CD4-positive, alpha-beta T cell treated with Interleukin-1 beta for 1 hour (primary cell): ENCODE data around the gene HUNK.
"Not testable (repeated sequence)": the region's sequence is repeated elsewhere in the genome, so short reads cannot be mapped to it uniquely, and the experiment has no call there.

ENCODE experiments used
- DNase-seq, 2 donors: peaks; one replicate each; pipeline ENCODE4 v3.0.0-alpha.2; 2020 to 2022

Gene HUNK

DNA sequence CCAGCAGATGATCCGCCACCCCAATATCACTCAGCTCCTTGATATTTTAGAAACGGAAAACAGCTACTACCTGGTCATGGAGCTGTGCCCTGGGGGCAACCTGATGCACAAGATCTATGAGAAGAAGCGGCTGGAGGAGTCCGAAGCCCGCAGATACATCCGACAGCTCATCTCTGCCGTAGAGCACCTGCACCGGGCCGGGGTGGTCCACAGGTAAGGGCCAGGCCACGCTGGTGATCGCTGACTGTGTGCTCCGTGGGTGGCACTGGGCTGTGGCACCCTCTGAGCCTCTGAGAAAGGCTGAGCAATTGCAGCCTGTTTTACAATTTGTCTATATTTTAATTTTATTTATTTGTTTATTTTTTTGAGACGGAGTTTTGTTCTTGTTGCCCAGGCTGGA, 51.7 kb downstream of the HUNK start:
- no peak for DNase-seq

DNA sequence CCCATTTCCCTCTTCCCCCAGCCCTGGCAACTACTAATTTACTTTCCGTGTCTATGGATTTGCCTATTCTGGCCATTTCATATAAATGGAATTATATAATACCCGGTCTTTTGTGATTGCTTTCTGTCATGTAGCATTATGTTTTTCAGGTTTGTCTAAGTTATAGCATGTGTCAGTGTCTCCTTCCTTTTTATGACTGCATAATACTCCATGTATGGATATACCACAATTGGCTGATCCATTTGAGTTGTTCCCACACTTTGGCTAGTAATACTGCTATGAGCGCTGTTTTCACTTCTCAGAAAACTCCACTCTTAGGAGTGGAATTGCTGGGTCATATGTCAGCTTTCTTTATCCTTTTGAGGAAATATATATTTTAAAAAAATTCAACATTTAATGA, 53.7 kb downstream of the HUNK start:
- DNase-seq: no peak

DNA sequence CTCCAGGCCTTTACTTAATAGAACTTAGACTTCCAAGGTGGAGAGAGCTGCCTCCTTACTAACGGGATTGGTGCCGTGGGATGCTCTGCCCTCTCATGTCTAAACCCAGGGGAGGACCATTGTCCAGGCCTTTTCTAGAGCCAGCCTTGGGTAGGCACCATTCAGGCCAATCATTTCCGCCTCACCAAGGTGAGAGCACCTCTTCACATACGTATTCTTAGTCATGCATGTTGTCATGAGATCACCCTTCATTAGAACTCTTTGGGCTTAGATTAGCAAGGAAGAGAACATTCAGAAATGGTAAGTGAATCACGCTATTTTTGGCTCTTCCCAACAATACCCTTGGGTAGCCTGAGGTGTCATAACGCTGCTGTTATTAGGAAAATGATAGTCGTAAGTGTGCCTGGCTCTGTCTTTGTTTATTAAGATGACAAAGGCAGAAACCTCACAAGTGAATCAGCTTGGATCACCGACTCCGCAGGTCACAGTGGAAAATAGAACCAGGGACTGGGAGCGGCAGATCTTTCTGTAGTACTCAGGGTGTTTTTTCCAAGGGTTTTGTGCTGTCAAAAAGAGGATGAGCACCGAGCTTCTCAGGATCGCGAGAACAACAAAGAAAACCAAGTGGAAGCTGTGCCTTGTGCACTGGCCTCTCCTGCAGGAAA, 55.0 kb downstream of the HUNK start:
- DNase-seq: no peak

DNA sequence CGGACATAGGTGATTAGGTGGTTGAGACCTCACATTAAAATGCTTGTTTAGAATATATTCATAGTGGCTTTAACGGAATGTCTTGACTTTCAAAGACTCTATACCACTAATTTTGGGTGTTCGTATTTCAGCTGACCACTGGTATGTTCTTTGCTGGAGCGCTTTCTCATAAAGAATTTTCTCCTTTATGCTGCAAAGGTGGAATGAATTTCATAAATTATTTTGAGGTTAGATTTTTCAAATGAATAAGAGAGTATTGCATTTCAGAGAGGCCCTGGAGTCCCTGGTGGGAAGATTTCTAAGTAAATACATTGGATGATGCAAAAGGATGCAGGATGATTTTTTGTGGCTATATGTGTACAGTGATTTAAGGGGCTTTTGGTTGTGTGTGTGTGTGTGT, 55.8 kb downstream of the HUNK start:
- no peak for DNase-seq

DNA sequence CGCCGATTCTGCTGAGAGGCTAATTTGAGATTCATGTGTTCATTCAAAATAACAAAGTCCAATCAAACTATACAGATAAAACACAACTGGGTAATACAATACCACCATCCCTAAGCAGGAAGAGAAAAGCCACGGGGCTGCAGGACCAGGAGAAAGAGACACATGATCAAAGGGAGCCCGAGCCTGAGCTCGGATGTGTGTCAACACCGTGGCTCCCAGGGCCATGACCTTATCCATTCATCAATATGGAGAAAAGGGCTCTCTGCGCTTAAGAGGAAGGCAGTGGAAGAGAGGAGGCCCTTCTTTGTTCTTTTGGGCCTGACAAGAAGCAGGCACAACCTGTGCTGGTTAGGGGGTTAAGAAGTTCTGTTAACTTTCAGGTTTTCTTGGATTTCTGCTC, 56.7 kb downstream of the HUNK start:
- no peak for DNase-seq

DNA sequence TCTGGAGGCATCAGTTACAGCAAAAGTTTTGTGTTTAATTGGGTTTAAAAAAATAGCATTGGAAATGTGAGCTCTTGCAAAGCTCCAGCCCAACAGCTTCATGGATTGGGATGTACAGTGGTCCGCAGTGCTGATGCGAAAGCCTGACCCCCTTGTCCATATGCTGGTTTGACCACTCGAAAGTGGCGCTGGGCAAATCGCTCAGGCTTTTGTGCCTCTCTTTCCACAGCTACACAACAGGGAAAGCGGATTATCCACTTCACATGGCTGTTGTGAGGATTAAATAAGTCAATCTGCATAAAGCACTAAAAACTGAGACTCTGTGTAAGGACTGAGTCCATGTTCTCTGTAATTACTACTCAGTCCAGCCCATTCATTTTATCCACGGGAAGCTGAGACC, 57.2 kb downstream of the HUNK start:
- no peak for DNase-seq

DNA sequence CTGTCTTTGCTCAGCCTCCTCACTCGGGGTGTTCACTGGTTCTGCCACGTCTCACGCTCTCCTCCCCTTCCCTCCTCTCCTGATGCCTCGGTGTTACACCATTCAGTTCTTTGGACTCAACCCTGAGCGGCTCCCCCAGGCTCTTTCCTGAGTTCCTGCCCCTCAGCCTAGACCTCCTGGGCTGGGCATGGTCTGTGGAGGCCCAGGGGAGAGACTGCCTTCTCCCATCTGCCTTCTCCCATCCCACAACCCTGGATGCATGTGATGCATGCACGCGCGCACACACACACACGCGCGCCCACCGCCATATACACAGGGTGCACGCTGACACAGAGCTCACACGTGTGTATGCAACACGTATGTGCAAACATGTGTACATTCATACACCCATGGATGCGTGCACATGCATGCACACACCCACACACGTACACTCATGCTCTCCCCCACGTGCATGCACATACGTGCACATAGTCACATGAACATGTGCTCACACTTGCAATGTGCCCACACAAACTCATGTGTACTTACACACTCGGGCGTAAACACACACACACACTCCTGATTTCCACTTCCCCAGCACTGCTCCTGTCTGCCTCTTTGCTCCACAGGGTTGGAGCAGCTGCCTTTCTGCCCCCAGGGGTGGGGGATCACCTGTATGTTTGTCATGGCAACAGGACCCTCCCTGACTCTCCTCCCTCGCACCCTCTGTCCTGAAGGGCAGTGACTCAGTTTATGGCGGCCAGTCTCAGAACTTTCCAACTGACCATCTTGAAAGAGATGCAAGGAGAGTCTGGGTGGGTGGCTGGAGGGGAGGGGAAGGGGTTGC, 59.0 kb downstream of the HUNK start:
- DNase-seq: no peak

DNA sequence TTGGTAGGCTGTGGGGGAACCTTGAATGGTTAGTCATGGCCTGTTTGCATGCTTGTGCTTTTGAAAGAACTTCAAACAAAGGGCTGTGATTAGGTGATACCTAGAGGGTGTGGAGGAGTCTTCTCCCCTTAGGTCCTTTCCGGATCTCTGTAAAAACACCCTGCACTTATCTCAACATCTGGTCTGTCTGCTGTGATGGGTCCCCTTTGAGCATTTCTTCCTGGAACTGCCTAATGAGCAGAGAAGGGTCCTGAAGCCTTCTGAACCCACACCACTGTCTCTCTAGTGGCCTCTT, 59.6 kb downstream of the HUNK start:
- DNase-seq: no peak

DNA sequence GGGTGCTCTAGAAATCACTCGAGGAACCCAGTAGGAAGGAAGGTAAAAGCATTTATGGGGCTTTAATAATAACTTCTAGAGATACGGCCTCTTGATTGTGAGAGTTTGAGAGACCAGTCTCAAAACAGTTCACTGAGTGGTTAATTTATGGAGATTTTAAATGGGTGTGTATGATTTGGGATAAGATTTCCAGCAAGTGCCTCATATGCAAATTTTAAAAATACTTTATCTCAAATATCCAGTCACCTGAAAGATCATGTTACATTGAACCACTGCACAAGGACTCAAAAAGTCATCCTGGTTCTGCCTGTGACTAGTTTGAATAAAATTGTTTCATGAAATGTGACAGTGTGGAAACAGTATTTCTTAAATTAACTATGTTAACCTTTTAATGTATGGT, 64.5 kb downstream of the HUNK start:
- no peak for DNase-seq

DNA sequence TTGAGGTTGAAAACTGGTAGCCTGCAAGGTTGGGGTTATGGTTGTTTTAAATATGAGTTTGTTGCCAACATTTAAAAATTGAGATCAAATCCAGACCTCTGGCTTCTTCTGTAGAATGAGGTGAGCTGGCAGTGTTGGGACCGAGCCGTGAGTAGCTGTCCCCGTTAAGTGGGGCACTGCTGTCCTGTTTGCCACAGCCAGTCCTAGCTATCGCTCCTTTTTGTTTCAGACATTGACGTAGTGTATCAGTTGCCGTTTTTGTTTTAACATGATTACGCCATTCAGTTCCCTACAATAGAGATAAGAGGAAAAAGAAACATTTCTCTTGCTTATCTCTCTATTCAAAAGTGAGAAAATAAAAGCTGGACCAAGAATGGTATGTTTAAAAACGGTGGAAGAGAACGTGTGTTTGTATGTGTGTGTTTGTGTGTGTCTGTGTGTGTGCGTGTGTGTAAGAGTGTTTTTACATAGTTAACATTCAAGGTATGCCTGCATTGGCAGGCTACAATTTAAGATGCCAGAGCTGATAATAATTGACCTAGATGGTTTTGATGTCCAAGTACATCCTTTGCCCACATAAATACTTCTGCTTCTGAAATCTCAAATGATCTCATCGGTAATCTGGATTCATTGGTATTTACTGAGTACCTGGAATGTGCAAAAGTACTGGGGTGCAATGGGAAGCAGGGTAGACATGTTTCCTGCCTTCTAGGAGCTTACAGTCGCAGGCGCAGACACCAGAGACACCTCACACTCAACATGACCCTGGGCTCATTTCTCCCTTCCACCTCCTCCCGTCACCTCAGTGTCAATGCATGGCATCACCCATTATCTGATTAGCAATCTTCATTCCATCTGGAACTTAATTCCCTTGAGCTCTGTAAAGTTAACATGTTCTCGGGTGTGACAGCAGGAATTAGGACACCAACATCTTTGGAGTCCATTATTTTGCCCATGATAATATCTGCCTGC, 65.8 kb downstream of the HUNK start:
- no peak for DNase-seq

DNA sequence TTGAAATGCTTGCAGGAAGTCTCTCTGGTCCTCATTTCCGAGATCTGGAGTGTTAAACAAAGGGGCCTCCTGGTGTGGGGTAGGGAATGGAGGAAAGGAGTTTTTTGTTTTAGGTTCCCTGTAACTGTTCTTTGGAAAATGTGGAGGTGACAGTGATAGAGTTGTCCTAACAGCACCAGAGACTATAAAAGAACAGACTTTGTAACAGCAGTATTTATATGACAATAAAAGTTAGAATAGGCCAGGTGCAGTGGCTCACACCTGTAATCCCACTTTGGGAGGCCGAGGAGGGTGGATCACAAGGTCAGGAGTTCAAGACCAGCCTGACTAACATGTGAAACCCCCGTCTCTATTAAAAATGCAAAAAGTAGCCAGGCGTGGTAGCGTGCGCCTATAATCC, 68.9 kb downstream of the HUNK start:
- DNase-seq: no peak

DNA sequence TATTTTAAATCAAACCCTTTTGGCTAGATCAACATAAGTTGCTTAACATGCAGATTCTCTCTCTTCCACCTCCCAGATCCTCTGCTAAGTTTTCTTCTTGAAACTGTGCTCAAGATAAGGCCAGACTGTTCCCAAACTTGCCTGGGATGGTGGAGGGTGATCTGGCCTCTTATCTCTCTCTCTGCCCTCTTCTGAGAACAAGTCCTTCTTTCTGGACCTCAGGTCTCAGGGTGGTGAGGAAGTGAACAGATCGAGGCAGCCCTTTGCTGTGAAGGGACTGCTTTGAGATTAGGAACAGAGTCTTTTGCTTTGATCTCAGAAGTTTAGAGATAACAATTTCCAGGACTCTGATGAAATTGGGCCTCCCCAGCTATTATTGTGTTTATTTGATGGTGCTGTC, 70.7 kb downstream of the HUNK start:
- DNase-seq: no peak

DNA sequence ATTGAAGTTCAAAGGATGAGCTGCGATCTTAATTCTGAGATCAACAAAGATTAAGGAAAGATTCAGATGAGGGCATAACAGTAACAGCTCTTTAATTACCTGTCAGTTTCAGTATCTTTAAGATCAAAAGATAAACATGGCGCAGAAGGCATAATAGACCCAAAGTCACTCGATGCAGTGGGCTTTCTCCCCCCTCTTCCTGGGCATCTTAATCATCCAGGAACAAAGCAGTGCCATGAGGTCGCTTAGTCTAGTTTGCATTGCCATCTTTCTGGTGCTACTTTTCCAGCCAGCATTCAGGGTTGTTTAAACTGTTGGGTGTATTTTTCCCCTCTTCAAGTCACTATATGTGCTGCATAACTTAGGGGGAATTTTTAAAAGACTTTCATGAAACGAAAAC, 72.3 kb downstream of the HUNK start:
- no peak for DNase-seq

DNA sequence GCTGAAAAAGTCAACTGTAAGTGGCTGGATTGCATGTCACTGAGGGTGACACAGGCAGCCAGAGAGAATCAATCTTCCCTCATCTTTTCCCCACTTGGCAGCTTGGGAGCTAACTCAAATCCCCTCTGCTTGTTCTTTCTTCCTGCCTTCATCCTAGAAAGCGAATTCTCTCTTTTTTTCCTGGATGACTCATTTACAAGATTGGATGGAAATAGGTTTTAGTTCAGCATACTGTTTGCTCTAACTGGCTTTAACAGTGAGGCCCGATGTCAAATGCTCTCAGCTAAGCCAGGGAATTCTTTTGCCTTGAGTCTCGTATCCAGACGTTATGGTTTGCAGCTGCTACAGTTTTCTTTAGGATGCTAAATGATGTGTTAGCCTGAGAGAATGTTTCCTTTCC, 72.7 kb downstream of the HUNK start:
- DNase-seq: no peak

DNA sequence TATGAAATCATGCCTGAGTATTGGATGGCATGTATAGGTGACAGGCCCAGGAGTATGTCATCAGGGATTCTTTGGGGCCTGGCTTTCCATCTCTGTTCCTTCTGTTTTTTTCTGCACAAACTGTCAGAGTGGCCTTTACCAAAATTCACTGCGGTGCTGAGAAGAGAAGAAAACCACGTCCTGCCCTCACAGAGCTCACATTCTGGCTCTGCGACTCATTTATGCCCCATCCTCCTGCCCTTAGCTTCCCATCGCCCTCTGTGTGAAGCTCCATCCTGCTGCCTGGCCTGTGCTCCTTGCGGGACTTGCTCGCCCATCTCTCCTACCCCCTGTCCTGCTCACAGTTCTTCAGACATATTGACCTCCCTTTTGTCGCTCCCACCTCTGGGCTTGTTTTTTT, 73.4 kb downstream of the HUNK start:
- no peak for DNase-seq

DNA sequence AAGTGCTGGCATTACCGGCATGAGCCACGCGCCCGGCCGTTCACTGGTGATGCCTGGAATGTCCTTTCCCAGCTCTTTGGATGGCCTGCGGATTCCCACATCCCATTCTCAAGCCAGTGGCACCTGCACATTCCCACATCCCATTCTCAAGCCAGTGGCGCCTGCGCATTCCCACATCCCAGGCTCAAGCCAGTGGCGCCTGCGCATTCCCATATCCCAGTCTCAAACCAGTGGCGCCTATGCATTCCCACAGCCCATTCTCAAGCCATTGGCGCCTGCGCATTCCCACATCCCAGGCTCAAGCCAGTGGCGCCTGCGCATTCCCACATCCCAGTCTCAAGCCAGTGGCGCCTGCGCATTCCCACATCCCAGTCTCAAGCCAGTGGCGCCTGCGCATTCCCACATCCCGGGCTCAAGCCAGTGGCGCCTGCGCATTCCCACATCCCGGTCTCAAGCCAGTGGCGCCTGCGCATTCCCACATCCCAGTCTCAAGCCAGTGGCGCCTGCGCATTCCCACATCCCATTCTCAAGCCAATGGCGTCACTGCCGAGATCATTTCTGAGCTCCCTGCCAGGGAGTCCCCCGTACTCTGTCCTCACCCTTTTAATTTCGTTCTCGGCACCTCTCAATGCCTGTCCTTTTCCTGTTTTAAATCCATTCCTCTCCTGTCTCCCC, 74.2 kb downstream of the HUNK start:
- DNase-seq: not testable (repeated sequence)

DNA sequence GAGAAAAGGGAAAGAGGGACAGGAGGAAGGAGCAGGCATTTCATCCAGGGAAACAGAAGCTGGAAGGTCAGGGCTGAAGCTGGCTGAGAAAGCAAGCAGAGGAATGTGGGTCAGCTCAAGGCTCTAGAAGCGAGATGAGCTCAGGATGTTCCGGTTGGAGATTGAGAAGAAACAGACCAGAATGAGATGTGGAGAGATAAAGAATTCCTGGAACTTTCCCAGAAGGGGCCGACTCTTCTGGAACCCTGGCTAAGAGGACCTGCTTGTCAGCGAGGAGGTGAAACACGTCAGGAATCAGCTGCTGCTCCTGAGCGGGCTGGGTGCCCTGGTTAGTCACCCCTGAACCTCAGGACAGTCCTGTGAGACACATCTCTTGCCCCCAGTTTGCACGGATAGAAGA, 75.9 kb downstream of the HUNK start:
- DNase-seq: no peak

DNA sequence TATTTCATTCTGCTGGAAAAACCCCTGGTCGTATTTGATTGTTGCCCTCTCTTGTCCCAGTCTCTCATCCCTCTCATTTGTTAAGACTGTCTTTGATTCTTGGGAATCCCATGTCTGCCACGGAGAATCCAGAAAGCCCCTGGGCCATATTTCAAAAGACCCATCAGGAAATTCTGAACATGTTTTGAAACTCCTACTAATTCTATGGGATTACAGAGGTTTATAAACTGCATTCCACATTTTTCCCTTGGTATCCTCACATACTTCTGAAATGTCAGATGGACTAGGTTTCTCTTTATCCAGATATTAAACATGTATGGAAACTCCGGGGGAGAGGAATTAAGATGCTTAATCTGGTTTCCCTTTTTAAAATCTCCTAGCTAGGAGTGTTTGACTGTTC, 80.0 kb downstream of the HUNK start:
- DNase-seq: no peak

DNA sequence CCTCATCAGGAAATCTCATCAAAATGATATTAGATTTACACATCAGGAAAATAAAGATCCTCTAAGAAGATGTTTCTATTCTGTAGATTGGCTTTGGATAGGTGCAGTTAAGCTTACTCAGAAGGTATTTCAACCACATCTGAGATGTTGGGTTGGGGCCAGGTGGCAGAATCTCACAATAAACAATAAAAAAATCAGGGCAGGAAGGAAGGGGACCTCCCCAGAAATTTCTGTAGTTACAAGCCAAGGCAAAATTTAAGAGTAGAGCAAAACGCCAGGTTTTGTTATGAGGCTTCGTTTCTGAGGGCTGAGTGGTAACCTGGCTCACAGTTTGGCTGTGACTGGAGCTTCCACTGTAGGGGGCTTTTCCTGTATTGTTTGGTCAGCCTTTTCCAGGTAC, 84.8 kb downstream of the HUNK start:
- peak in 1 of 2 donors; percentile 9 for DNase-seq

DNA sequence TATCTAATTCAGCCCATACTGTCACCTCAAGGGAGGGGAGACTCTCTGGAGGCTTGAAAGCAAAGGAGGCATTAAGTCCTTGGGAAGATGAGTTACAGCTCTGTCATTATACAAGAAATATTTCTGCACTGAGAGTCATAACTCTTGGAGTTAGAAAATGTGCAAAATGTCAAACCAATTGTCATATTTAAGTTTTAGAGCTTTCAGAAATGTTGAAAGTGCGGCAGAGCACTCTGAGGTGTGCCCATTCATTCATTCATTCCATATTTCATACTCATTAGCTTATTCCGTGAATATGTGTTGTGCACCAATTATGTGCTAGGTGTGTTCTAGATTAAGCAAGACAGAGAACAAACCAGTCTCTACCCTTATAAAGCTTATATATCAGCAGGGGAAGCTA, 87.1 kb downstream of the HUNK start:
- DNase-seq: no peak

DNA sequence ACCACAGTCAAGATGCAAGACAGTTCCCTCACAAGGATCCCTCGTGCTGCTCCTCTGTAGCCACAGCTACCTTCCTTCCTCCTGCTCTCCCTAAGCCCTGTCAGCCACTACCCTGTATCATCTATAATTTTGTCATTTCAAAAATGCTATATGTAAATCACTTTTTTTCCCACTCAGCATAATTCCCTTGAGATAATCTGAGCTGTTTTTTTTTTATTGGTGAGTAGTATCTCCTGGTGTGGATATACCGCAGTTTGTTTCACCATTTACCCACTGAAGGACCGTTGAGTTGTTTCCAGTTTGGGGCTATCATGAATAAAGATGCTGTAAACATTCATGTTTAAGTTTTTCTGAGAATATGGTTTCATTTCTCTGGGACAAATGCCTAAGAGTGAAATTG, 88.2 kb downstream of the HUNK start:
- DNase-seq: no peak

DNA sequence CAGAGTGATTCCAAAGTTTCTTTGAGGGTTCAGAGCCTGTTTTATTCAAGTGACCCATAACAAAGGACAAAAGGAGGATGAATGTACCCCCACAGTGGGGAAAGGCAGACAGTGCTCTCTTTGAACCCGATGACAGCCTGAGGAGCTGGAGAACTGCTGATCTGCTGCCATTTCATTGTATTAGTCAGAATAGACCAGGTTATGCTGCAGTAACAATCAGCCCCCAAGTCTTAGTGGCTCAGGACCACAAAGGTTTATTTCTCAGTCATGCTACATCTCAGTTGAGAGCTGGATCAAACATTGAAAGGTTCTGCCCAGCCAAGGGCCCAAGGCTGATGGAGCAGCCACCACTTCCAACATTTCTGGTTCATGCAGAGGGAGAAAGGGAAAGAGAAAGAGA, 88.9 kb downstream of the HUNK start:
- DNase-seq: no peak

DNA sequence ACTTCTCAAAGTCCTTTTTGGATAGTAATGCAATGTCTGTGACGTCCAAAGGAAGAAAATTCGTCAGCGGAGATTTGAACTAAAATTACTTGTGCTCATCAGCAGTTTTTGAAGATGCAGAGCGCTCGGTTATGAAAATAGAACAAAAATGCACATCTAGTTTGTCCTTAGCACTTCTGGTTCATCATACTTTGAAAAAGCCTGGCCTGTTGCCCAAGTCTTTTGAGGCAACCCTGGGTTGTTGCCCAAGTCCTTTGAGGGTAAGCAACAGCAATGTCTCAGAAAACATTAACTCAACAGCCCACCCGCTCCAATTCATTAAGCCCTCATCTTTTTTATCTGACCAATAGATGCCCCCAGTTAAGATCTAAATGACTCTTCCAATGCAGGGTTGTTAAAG, 91.9 kb downstream of the HUNK start:
- DNase-seq: no peak
